Fibroblast of mammary gland (primary cell): ENCODE results near the gene HIF3A.

Source experiments
- DNase-seq: peaks from one replicate; pipeline ENCODE4 v3.0.0-alpha.2; 2010; ENCODE audit warnings: low read depth
- H3K4me3 ChIP-seq: 2 replicates; pipeline ENCODE4 v1.5.1; 2011; ENCODE audit warnings: low read depth, mild to moderate bottlenecking, low read length, moderate library complexity; ENCODE audit not compliant: control insufficient read depth
- TF ChIP-seq, protein P1 (sequence below): conservative IDR thresholded peaks from 2 replicates; pipeline ENCODE4 v1.5.1; 2011; ENCODE audit warnings: low read depth, low read length, inconsistent platforms; ENCODE audit not compliant: control insufficient read depth, insufficient read depth

The HIF3A gene

GRCh38 chr19:46356149-46357055 is 59.6 kb downstream of the HIF3A start:
- no peak for DNase-seq
- no peak overlapping the region for H3K4me3 ChIP-seq
- TF ChIP-seq, protein P1, sequence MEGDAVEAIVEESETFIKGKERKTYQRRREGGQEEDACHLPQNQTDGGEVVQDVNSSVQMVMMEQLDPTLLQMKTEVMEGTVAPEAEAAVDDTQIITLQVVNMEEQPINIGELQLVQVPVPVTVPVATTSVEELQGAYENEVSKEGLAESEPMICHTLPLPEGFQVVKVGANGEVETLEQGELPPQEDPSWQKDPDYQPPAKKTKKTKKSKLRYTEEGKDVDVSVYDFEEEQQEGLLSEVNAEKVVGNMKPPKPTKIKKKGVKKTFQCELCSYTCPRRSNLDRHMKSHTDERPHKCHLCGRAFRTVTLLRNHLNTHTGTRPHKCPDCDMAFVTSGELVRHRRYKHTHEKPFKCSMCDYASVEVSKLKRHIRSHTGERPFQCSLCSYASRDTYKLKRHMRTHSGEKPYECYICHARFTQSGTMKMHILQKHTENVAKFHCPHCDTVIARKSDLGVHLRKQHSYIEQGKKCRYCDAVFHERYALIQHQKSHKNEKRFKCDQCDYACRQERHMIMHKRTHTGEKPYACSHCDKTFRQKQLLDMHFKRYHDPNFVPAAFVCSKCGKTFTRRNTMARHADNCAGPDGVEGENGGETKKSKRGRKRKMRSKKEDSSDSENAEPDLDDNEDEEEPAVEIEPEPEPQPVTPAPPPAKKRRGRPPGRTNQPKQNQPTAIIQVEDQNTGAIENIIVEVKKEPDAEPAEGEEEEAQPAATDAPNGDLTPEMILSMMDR: no peak

DNA sequence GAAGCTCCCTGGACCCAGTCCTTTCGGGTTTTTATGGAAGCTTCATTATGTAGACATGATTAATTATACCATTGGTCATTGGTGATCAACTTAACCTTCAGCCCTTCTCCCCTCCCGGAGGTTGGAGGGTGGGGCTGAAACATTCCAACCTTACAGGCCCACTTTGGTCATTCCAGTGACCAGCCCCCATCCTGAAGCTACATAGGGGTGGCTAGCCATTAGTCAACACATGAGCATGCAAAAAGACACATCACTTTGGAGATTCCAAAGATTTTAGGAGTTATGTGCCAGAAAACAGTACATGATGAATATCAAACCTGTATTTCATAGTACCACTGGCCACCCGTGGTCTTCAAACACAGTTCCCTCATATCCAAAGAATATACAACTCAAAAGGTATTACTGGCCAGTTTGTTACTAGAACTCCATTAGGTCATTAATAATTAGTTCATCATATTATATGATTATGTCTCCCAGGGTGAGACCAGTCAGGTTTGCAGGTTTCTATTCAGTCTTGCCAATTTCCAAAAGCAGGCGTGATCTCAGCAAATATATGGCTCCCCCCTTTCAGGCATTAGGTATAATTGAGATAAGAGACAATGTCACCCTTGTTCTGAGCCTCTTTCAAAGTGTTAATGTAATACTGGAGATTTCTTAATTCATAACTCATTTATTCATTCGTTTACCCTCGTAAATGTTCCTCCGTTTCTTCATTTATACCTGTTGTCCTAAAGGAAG is 61.2 kb downstream of the HIF3A start:
- peak; percentile 51 for DNase-seq
- TF ChIP-seq, protein P1: no peak
- no peak overlapping the region for H3K4me3 ChIP-seq

DNA sequence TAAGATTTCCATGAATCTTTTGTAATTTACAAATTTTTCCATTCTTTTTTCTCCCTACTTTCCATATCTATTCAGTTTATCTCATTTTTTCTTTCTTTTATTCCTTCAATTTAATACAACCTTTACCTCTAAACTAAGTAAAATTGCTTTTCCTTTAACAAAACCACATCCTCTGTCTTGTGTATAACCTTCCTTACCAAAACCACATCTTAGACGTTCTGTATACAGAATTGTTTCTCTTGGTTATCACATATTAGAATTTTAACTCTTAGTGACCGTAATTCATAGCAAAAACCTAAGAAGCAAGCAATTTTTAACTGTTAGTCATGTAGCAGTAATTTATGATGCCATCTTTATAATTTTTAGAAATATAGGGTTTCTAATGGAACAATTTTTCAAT is 65.1 kb downstream of the HIF3A start:
- DNase-seq: no peak
- TF ChIP-seq, protein P1: no peak
- H3K4me3 ChIP-seq: no peak overlapping the region

DNA sequence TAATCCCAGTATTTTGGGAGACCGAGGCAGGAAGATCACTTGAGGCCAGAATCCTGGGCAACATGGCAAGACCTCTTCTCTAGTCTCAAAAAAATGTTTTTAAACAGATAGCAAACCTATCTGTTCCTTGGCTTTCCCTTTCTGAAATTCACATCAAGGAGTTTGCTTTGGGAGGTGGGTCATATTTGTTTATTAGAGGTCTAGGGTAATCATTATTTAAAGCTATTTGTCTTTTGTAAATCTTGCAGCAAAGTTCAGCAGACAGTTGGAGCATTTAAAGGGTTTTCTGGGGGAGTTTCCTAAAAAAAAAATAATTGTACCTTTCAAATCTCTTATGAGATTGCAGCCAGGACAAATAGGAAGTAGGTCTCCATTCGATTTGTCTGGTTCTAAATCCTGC is 67.5 kb downstream of the HIF3A start:
- no peak overlapping the region for H3K4me3 ChIP-seq
- no peak for DNase-seq
- TF ChIP-seq, protein P1: no peak

DNA sequence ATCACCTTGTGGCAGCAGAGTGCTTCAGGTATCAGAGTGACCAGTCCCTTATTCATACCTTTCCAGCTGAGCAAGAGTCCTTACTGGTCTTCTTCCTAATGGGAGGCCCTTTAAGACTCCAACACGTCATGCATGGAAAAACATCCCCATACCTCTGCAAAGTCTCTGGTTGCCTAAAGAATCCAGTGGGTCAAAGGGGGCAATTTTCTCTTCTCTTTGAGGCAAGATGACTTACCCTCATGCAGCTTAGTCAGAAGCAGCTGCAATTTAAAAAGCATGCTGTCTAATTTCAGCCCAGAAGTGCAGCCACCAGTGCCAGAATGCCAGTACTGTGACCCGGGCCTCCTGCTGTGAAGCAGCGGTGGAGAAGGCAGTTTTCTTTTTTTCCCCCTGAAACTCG is 68.7 kb downstream of the HIF3A start:
- H3K4me3 ChIP-seq: no peak overlapping the region
- no peak for DNase-seq
- TF ChIP-seq, protein P1: no peak

- TF ChIP-seq, protein P1: no peak
- H3K4me3 ChIP-seq: no peak overlapping the region
- no peak for DNase-seq
Measured at GRCh38 chr19:46366620-46367292, 69.9 kb downstream of the HIF3A start.
